Astrocyte of the spinal cord (primary cell): ENCODE measurements around the gene ATP2A3.

ENCODE experiments used
- DNase-seq: peaks from one replicate; pipeline ENCODE4 v3.0.0; 2011; ENCODE audit warnings: low read depth, low spot score
- H3K4me3 ChIP-seq: 2 replicates; pipeline ENCODE4 v1.5.1; 2011; ENCODE audit warnings: low read depth, mild to moderate bottlenecking, low read length, moderate library complexity
- in situ Hi-C: cut with HindIII; loops from 2 replicates; pipeline ENCODE4 v1.10.0; 2017; ENCODE audit warnings: low sequenced_read_pairs
- TF ChIP-seq, protein P1 (sequence below): IDR thresholded peaks from 2 replicates; pipeline ENCODE4 v1.5.1; 2012; ENCODE audit warnings: low read depth, mild to moderate bottlenecking, low read length, inconsistent platforms

Gene ATP2A3

GRCh38 chr17:3896968-3897235, 67.3 kb downstream of the ATP2A3 start:
- DNase-seq: no peak
- no peak overlapping the region for H3K4me3 ChIP-seq
- TF ChIP-seq, protein P1, sequence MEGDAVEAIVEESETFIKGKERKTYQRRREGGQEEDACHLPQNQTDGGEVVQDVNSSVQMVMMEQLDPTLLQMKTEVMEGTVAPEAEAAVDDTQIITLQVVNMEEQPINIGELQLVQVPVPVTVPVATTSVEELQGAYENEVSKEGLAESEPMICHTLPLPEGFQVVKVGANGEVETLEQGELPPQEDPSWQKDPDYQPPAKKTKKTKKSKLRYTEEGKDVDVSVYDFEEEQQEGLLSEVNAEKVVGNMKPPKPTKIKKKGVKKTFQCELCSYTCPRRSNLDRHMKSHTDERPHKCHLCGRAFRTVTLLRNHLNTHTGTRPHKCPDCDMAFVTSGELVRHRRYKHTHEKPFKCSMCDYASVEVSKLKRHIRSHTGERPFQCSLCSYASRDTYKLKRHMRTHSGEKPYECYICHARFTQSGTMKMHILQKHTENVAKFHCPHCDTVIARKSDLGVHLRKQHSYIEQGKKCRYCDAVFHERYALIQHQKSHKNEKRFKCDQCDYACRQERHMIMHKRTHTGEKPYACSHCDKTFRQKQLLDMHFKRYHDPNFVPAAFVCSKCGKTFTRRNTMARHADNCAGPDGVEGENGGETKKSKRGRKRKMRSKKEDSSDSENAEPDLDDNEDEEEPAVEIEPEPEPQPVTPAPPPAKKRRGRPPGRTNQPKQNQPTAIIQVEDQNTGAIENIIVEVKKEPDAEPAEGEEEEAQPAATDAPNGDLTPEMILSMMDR: no peak
- in situ Hi-C loops: no loop called here

- in situ Hi-C loops: no loop called here
- TF ChIP-seq, protein P1: no peak
- DNase-seq: no peak
- no peak overlapping the region for H3K4me3 ChIP-seq
These were observed 67.9 kb downstream of the ATP2A3 start for GRCh38 chr17:3896108-3896967.

DNA sequence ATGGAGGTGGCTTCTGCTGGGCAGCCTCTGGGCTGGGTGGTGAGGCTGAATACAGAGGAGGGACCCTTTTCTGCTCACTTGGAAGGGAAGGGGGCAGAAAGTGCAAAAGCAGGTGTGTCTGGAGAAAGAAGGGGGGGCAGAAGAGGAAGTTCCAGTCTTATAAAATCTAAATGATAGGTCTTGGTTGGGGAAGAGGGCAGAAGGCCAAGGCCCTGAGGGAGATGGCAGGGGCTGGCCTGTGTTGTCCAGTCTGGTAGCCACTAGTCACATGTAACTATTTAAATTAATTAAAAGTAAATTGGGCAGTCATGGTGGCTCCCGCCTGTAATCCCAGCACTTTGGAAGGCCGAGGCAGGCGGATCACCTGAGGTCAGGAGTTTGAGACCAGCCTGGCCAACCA, 68.9 kb downstream of the ATP2A3 start:
- H3K4me3 ChIP-seq: no peak overlapping the region
- in situ Hi-C loops: no loop called here
- no peak for DNase-seq
- TF ChIP-seq, protein P1: no peak

- in situ Hi-C loops: no loop called here
- no peak overlapping the region for H3K4me3 ChIP-seq
- no peak for DNase-seq
- TF ChIP-seq, protein P1: no peak
These were observed 69.3 kb downstream of the ATP2A3 start for GRCh38 chr17:3894911-3895343.

- in situ Hi-C loops: no loop called here
- TF ChIP-seq, protein P1: no peak
- DNase-seq: no peak
- no peak overlapping the region for H3K4me3 ChIP-seq
These were observed 70.0 kb downstream of the ATP2A3 start for GRCh38 chr17:3894188-3894587.

GRCh38 chr17:3893720-3894116, 70.5 kb downstream of the ATP2A3 start:
- H3K4me3 ChIP-seq: no peak overlapping the region
- in situ Hi-C loops: no loop called here
- TF ChIP-seq, protein P1: no peak
- DNase-seq: no peak
